ENCODE data around the gene OR4N5.

The OR4N5 gene

GRCh38 chr14:20177433-20177974 lies 38.9 kb downstream of the OR4N5 start:
- no peak overlapping the region for H3K4me3 ChIP-seq (ENCODE audit: low read depth, low read length)
- TF ChIP-seq, protein P1, sequence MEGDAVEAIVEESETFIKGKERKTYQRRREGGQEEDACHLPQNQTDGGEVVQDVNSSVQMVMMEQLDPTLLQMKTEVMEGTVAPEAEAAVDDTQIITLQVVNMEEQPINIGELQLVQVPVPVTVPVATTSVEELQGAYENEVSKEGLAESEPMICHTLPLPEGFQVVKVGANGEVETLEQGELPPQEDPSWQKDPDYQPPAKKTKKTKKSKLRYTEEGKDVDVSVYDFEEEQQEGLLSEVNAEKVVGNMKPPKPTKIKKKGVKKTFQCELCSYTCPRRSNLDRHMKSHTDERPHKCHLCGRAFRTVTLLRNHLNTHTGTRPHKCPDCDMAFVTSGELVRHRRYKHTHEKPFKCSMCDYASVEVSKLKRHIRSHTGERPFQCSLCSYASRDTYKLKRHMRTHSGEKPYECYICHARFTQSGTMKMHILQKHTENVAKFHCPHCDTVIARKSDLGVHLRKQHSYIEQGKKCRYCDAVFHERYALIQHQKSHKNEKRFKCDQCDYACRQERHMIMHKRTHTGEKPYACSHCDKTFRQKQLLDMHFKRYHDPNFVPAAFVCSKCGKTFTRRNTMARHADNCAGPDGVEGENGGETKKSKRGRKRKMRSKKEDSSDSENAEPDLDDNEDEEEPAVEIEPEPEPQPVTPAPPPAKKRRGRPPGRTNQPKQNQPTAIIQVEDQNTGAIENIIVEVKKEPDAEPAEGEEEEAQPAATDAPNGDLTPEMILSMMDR (IDR thresholded peaks at IDR 0.05; ENCODE audit: borderline replicate concordance, insufficient read depth, low read depth, low read length) = no peak

- TF ChIP-seq, protein P1 (IDR thresholded peaks at IDR 0.05; ENCODE audit: borderline replicate concordance, insufficient read depth, low read depth, low read length) = no peak
- no peak overlapping the region for H3K4me3 ChIP-seq (ENCODE audit: low read depth, low read length)
Measured at GRCh38 chr14:20179218-20179617, 40.6 kb downstream of the OR4N5 start.

- TF ChIP-seq, protein P1 (IDR thresholded peaks at IDR 0.05; ENCODE audit: borderline replicate concordance, insufficient read depth, low read depth, low read length) = no peak
- no peak overlapping the region for H3K4me3 ChIP-seq (ENCODE audit: low read depth, low read length)
Measured at GRCh38 chr14:20179880-20180279, 41.3 kb downstream of the OR4N5 start.

DNA sequence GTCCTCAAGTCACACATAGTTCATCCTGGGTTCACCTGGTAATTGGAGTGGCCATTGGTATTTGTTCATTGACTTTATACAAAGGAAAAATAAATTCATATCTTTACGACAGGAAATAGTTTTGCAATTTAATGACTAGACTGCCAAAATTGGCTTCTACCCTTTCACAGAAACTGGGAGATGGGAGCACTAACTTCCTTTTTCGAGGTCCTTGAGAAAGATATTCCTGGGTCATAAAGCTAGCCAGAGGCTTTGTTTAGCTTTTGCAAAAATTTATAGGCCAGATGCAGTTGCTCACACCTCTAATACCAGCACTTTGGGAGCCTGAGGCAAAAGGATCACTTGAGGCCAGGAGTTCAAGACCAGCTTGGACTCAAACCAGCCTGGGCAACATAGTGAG lies 41.9 kb downstream of the OR4N5 start:
- TF ChIP-seq, protein P1 (IDR thresholded peaks at IDR 0.05; ENCODE audit: borderline replicate concordance, insufficient read depth, low read depth, low read length) = no peak
- no peak overlapping the region for H3K4me3 ChIP-seq (ENCODE audit: low read depth, low read length)

DNA sequence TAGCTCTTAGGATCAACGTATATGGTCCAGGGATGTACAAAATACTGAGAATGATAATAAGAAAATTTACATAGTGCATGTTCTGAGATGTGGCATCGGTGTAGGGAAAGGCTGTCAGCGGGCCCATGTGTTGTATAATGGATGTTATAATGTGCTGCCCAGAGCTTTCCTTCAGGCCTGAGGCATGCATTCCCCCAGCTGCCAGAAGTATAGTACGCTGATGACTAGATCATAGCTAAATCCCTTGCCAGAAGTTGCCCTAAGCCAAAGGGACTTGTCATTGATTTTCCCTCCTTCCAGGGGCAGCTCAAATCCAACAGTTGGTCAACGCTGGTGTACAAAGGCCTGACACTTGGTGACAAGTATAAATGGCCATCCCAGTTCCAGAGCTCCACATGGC lies 45.6 kb downstream of the OR4N5 start:
- TF ChIP-seq, protein P1 (IDR thresholded peaks at IDR 0.05; ENCODE audit: borderline replicate concordance, insufficient read depth, low read depth, low read length) = no peak
- no peak overlapping the region for H3K4me3 ChIP-seq (ENCODE audit: low read depth, low read length)

DNA sequence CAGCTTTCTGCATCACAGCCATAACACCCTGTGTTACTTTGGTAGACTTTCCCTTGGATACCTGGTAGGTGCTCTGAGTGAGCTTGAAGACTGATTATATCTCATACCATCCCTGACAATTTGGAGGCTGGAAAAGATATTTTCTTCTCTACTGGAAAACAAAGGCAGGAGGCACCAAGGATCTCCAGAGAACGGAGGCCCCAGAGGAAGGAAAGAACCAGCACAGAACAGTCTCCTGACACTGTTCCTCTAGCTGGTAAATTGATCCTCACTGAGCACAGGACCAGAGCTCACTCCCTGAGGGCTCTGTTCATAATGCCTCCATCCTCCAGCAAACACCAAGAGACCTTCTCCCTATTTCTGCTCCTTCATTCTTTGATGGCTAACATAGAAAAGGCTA lies 52.0 kb downstream of the OR4N5 start, which contains the start of gene OR11G2:
OR11G2 (plus strand) TSS at position 301 of the 400 bp plus-strand sequence. CDS start 6,542 bp downstream, outside the sequence.
- TF ChIP-seq, protein P1 (IDR thresholded peaks at IDR 0.05; ENCODE audit: borderline replicate concordance, insufficient read depth, low read depth, low read length) = no peak
- H3K4me3 ChIP-seq (ENCODE audit: low read depth, low read length) = no peak within 1 kb of the TSS

DNA sequence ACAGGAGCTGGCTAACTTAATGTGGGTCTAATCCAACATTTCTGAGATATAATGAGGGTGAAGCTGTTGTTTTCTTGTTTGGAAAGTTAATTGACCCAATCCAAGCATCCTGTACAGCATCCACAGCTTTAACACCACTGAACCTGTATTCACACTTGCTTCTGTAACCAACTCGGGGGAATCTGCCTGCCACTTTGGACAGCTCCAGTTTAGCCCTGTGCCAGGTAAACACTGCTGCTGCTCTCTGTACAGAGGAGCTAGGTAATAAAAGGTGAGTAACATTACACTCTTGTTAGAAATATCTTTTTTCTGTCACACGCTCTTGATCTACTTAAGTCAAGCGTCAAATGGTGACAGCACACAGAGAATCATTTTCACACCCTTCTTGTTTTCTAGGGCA lies 52.8 kb downstream of the OR4N5 start:
- H3K4me3 ChIP-seq (ENCODE audit: low read depth, low read length) = no peak overlapping the region
- TF ChIP-seq, protein P1 (IDR thresholded peaks at IDR 0.05; ENCODE audit: borderline replicate concordance, insufficient read depth, low read depth, low read length) = no peak

Data from GM12875 (cell line).